Fibroblast of lung (primary cell): ENCODE results near the gene EVX1. TPM values are rescaled to one million over a fixed set of nuclear protein-coding genes. Genes with fewer than 3 reads are reported as not detected.
A peak's percentile ranks its signal among the peaks of the same experiment; 100 is the strongest.

Source experiments
- DNase-seq, 2 donors: peaks; one replicate each; pipeline versions ENCODE4 v3.0.0 to v3.0.0-alpha.2; 2010; ENCODE audit warnings: low read depth in 2 of 2
- H2AFZ ChIP-seq: 2 replicates; pipeline ENCODE4 v1.5.1; 2012; ENCODE audit warnings: low read length, control low read depth, inconsistent platforms
- H3K27ac ChIP-seq: 2 replicates; pipeline ENCODE4 v1.5.1; 2011; ENCODE audit warnings: low read length, control low read depth; ENCODE audit not compliant: insufficient read depth
- H3K27me3 ChIP-seq: 2 replicates; pipeline ENCODE4 v1.5.1; 2011; ENCODE audit warnings: mild to moderate bottlenecking, low read length; ENCODE audit not compliant: control insufficient read depth, insufficient read depth
- H3K36me3 ChIP-seq: 2 replicates; pipeline ENCODE4 v1.5.1; 2011; ENCODE audit warnings: low read length; ENCODE audit not compliant: control insufficient read depth, insufficient read depth
- H3K4me1 ChIP-seq: 2 replicates; pipeline ENCODE4 v1.5.1; 2011; ENCODE audit warnings: low read length; ENCODE audit not compliant: control insufficient read depth, insufficient read depth; ENCODE audit errors: extremely low read depth
- H3K4me2 ChIP-seq: 2 replicates; pipeline ENCODE4 v1.5.1; 2011; ENCODE audit warnings: low read length, control low read depth; ENCODE audit not compliant: insufficient read depth; ENCODE audit errors: extremely low read depth
- H3K4me3 ChIP-seq, 4 experiments: fragments of 200-600 bp in 1 of 4; sonication (generic) in 1 of 4; replicated peaks in 1 of 4; 2 replicates each; pipeline ENCODE4 v1.5.1; 2011 to 2016; ENCODE audit warnings: low read length in 4 of 4, low read depth in 3 of 4, mild to moderate bottlenecking in 3 of 4, control low read depth in 2 of 4, inconsistent platforms in 1 of 4, mixed read lengths in 1 of 4; ENCODE audit not compliant: insufficient read depth in 1 of 4; ENCODE audit errors: control extremely low read depth in 1 of 4
- H3K79me2 ChIP-seq: 2 replicates; pipeline ENCODE4 v1.5.1; 2012; ENCODE audit warnings: mild to moderate bottlenecking, low read length, inconsistent platforms; ENCODE audit not compliant: control insufficient read depth, insufficient read depth
- H3K9ac ChIP-seq: 2 replicates; pipeline ENCODE4 v1.5.1; 2011; ENCODE audit warnings: mild to moderate bottlenecking, low read length, control low read depth; ENCODE audit not compliant: insufficient read depth
- H3K9me3 ChIP-seq: 2 replicates; pipeline ENCODE4 v1.5.1; 2012; ENCODE audit warnings: low read depth, low read length; ENCODE audit not compliant: control insufficient read depth, insufficient read depth
- H4K20me1 ChIP-seq: 2 replicates; pipeline ENCODE4 v1.5.1; 2011; ENCODE audit warnings: low read length; ENCODE audit not compliant: control insufficient read depth, insufficient read depth; ENCODE audit errors: extremely low read depth
- EZH2 ChIP-seq: IDR thresholded peaks from 2 replicates; pipeline ENCODE4 v1.5.1; 2012; ENCODE audit warnings: low read length, control low read depth, mild to moderate bottlenecking; ENCODE audit errors: missing control alignments
- polyA plus RNA-seq, 2 donors: library from polyadenylated mRNA; depleted of rRNA in 1 of 2; stranded (reverse) in 1 of 2; unstranded in 1 of 2; fragments of >200 nt; gene quantifications; 2 replicates each; pipeline ENCODE4 v1.2.1, GENCODE V29; 2011 to 2012; ENCODE audit warnings: missing spikeins in 1 of 2
- total RNA-seq: library from RNA; depleted of rRNA; stranded (reverse); fragments of >200 nt; gene quantifications from 2 replicates; pipeline ENCODE4 v1.2.1, GENCODE V29; 2014
- TF ChIP-seq, protein P1 (sequence below), 2 donors: IDR thresholded peaks in 1 of 2; conservative IDR thresholded peaks in 1 of 2; 1 replicate in 1 of 2; 2 replicates in 1 of 2; pipeline ENCODE4 v1.5.1; 2011 to 2012; ENCODE audit warnings: low read length in 2 of 2, control low read depth in 1 of 2, inconsistent platforms in 1 of 2, low read depth in 1 of 2, mild to moderate bottlenecking in 1 of 2

The EVX1 gene
- total and polyA plus RNA-seq, 2 donors (not counting 1 experiment from before 2014, with no cell fraction given) = not detected

GRCh38 chr7:27250557-27251070 is 8.0 kb downstream of the EVX1 start:
- Histone ChIP-seq H2AFZ (no peak overlapping the region), H3K27ac (no peak overlapping the region), H3K4me3 (no peak overlapping the region), H3K9ac (no peak overlapping the region), H3K36me3 (no peaks in the 10 kb centered on the region), H3K79me2 (no peaks in the 10 kb centered on the region), H4K20me1 (no peaks in the 10 kb centered on the region), H3K4me1 (no peaks in the 10 kb centered on the region), H3K9me3 (no peaks in the 10 kb centered on the region), H3K27me3 (peaks cover 83% of the 10 kb centered on the region), H3K4me2 (no peak overlapping the region)
- no peak for DNase-seq
- TF ChIP-seq EZH2 = no peak
- TF ChIP-seq, protein P1, sequence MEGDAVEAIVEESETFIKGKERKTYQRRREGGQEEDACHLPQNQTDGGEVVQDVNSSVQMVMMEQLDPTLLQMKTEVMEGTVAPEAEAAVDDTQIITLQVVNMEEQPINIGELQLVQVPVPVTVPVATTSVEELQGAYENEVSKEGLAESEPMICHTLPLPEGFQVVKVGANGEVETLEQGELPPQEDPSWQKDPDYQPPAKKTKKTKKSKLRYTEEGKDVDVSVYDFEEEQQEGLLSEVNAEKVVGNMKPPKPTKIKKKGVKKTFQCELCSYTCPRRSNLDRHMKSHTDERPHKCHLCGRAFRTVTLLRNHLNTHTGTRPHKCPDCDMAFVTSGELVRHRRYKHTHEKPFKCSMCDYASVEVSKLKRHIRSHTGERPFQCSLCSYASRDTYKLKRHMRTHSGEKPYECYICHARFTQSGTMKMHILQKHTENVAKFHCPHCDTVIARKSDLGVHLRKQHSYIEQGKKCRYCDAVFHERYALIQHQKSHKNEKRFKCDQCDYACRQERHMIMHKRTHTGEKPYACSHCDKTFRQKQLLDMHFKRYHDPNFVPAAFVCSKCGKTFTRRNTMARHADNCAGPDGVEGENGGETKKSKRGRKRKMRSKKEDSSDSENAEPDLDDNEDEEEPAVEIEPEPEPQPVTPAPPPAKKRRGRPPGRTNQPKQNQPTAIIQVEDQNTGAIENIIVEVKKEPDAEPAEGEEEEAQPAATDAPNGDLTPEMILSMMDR (conservative IDR thresholded peaks at IDR 0.05 in 1 of 2, IDR thresholded peaks at IDR 0.05 in 1 of 2; ENCODE audit: low read depth in 1 of 2, low read length in 2 of 2) = no peak

DNA sequence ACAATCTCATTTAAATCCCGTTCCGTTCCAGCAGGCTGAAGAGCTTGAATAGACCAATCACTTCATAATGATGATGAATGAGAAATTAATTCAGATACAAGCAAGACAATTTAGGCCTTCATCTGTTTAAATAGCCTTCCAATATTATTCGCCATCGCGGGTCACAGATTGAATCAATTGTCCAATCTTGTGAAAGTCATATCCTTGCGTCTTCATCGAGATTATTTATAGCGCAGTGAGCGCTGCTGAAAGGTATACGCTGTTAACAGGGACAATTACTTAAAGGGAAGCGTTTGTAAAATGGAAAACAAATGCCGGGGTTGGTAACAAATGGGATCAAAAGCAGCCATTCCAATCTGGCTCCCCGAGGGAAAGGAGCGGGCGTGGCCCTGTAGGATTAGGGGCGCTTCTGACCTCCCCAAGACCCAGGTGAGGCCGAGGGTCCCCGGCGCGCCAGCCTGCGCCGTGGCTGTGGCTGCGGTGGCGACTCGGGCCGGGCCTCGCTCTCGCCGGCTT is 8.6 kb downstream of the EVX1 start:
- no peak for DNase-seq
- Histone ChIP-seq H3K27ac (no peak overlapping the region), H3K79me2 (no peaks in the 10 kb centered on the region), H3K36me3 (no peaks in the 10 kb centered on the region), H3K9ac (no peak overlapping the region), H3K27me3 (peaks cover 78% of the 10 kb centered on the region), H3K4me1 (no peaks in the 10 kb centered on the region), H3K9me3 (no peaks in the 10 kb centered on the region), H3K4me3 (no peak overlapping the region), H3K4me2 (no peak overlapping the region), H2AFZ (no peak overlapping the region), H4K20me1 (no peaks in the 10 kb centered on the region)
- peak; percentile 85 for TF ChIP-seq EZH2
- TF ChIP-seq, protein P1 (conservative IDR thresholded peaks at IDR 0.05 in 1 of 2, IDR thresholded peaks at IDR 0.05 in 1 of 2; ENCODE audit: low read depth in 1 of 2, low read length in 2 of 2) = no peak

DNA sequence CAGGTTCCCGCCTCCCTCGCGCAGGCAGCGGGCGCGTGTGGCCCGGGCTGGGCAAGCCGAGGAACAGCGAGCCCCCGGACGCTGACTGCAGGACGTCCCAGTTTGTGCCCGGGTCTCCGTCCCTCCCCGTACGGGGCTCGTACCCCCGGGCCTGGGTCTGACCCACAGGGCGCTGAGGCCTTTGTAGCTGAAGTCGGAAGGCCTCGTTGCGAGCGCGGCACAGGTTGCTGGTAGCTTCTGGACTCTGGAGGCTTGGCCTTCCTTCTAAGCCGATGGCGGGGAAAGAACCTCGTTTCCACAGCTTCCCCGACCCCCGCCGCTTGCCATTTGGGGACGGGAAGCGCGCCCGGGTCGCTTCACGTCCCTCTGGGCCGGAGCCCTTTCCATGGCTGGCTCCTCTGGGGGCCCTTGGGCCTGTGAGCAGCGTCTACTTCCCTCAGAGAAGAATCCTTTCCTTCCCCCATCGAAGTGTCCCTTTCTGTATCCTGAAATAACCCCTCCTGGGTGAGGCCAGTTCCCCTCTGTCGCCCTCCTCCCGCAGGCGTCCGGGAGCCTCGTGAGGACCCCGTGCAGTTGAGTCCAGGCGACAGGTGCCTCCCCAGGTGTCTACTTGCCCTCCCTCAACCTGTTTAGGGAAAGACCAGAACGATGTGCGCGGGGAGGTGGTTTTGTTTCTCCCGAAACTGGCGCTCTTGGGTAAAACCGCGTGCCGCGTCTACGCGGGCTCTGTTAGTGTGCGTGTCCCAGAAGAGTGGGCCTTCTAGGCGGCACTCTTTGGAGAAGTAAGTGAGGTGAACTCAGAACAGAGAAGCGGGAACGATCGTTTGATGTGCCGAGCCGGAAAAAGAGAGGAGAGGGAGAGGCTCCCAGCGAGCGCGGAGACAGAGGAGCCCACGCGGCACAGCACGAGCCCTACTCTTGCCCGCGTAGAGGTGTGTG is 9.3 kb downstream of the EVX1 start:
- no peaks in the 10 kb centered on the region for H3K79me2 ChIP-seq
- no peaks in the 10 kb centered on the region for H4K20me1 ChIP-seq
- no peak overlapping the region for H3K27ac ChIP-seq
- no peaks in the 10 kb centered on the region for H3K9me3 ChIP-seq
- H2AFZ ChIP-seq = no peak overlapping the region
- no peak overlapping the region for H3K4me2 ChIP-seq
- DNase-seq = no peak
- no peaks in the 10 kb centered on the region for H3K4me1 ChIP-seq
- H3K27me3 ChIP-seq = peaks cover 70% of the 10 kb centered on the region
- H3K36me3 ChIP-seq = no peaks in the 10 kb centered on the region
- H3K9ac ChIP-seq = no peak overlapping the region
- TF ChIP-seq, protein P1 (conservative IDR thresholded peaks at IDR 0.05 in 1 of 2, IDR thresholded peaks at IDR 0.05 in 1 of 2; ENCODE audit: low read depth in 1 of 2, low read length in 2 of 2) = no peak
- TF ChIP-seq EZH2 = peak; percentile 3
- H3K4me3 ChIP-seq = no peak overlapping the region
